HepG2 (cell line): Measurements from ENCODE around the gene HEPACAM. TPM values are rescaled to one million over a fixed set of nuclear protein-coding genes. Genes with fewer than 3 reads are reported as not detected.
A peak's percentile ranks its signal among the peaks of the same experiment; 100 is the strongest.

ENCODE experiments used
- ASH2L ChIP-seq: fragments of 300-600, 200-600 bp; sonication (generic); IDR thresholded peaks from 2 replicates; pipeline ENCODE4 v1.7.0; 2017; ENCODE audit warnings: low read depth, mild to moderate bottlenecking, moderate library complexity, mixed read lengths, low read length; ENCODE audit not compliant: insufficient read length
- ATF1 ChIP-seq: IDR thresholded peaks from 2 replicates; pipeline ENCODE4 v1.6.1; 2016; ENCODE audit warnings: mild to moderate bottlenecking, control low read depth
- EP300 ChIP-seq, 3 experiments: sonication (generic) in 1 of 3; formaldehyde crosslinking in 1 of 3; IDR thresholded peaks; 2 replicates each; pipeline versions ENCODE4 v1.5.1 to v1.6.1; 2011 to 2020; ENCODE audit warnings: low read depth in 2 of 3, low read length in 2 of 3, borderline replicate concordance in 1 of 3, improper control_type of control experiment in 1 of 3, mild to moderate bottlenecking in 1 of 3, missing genetic modification reagents in 1 of 3, moderate library complexity in 1 of 3
- HMG20A ChIP-seq: IDR thresholded peaks from 2 replicates; pipeline ENCODE4 v1.6.1; 2016; ENCODE audit warnings: borderline replicate concordance
- MIER3 ChIP-seq: IDR thresholded peaks from 2 replicates; pipeline ENCODE4 v1.6.1; 2016; ENCODE audit warnings: missing compliant biosample characterization, borderline replicate concordance
- NFIC ChIP-seq: IDR thresholded peaks from 2 replicates; pipeline ENCODE4 v1.6.1; 2012; ENCODE audit warnings: mild to moderate bottlenecking, low read length, inconsistent platforms
- PHF21A ChIP-seq: sonication (generic); formaldehyde crosslinking; IDR thresholded peaks from 2 replicates; pipeline ENCODE4 v1.5.0; 2020; ENCODE audit warnings: mild to moderate bottlenecking, missing genetic modification reagents
- SAP130 ChIP-seq: IDR thresholded peaks from 2 replicates; pipeline ENCODE4 v1.6.1; 2016; ENCODE audit warnings: low read depth
- TARDBP ChIP-seq: sonication (generic); formaldehyde crosslinking; IDR thresholded peaks from 2 replicates; pipeline ENCODE4 v1.8.0; 2022; ENCODE audit warnings: mild to moderate bottlenecking, missing genetic modification reagents
- ZGPAT ChIP-seq: IDR thresholded peaks from 2 replicates; pipeline ENCODE4 v1.6.1; 2016; ENCODE audit warnings: mild to moderate bottlenecking
- ZNF543 ChIP-seq: sonication (generic); formaldehyde crosslinking; IDR thresholded peaks from 2 replicates; pipeline ENCODE4 v1.4.0; 2020; ENCODE audit warnings: mild to moderate bottlenecking, missing genetic modification reagents
- ZNF609 ChIP-seq: sonication (generic); formaldehyde crosslinking; IDR thresholded peaks from 2 replicates; pipeline ENCODE4 v1.4.0; 2020; ENCODE audit warnings: mild to moderate bottlenecking, missing genetic modification reagents, borderline replicate concordance
- ZNF691 ChIP-seq: sonication (generic); formaldehyde crosslinking; IDR thresholded peaks from 2 replicates; pipeline ENCODE4 v1.4.0; 2020; ENCODE audit warnings: missing genetic modification reagents, low read depth, mild to moderate bottlenecking, borderline replicate concordance
- ZNF713 ChIP-seq: sonication (generic); formaldehyde crosslinking; IDR thresholded peaks from 2 replicates; pipeline ENCODE4 v1.4.0; 2020; ENCODE audit warnings: mild to moderate bottlenecking, missing genetic modification reagents
- ZSCAN30 ChIP-seq: sonication (generic); formaldehyde crosslinking; IDR thresholded peaks from 2 replicates; pipeline ENCODE4 v1.5.0; 2020; ENCODE audit warnings: mild to moderate bottlenecking, missing genetic modification reagents
- polyA plus RNA-seq, 8 experiments: library from polyadenylated mRNA; depleted of rRNA in 3 of 8; stranded (reverse) in 7 of 8; unstranded in 1 of 8; fragments of >200 nt; fragmentation: Illumina TruSeq in 4 of 8; extraction: Trizol in 4 of 8; gene quantifications; 2 replicates each; pipeline versions ENCODE4 v1.2.1 to v1.2.3, GENCODE V29; 2011 to 2016; ENCODE audit warnings: low read depth in 4 of 8, missing spikeins in 1 of 8, mixed read lengths in 1 of 8; ENCODE audit not compliant: insufficient read depth in 1 of 8
- total RNA-seq, 5 experiments: library from RNA; depleted of rRNA; stranded (reverse); fragments of >200 nt; fragmentation: Illumina TruSeq; extraction: Trizol; gene quantifications; 2 replicates each; pipeline ENCODE4 v1.2.3, GENCODE V29; 2016; ENCODE audit warnings: low read depth in 1 of 5
- TF ChIP-seq, protein P1 (sequence below): IDR thresholded peaks from 2 replicates; pipeline ENCODE4 v1.4.0; 2020; ENCODE audit warnings: mild to moderate bottlenecking, missing genetic modification reagents

Gene HEPACAM
- total and polyA plus RNA-seq, 2 of the 13 experiments (the other 11 are each of a cell fraction or from before 2014, with no cell fraction given): 66.9 to 121 TPM

DNA sequence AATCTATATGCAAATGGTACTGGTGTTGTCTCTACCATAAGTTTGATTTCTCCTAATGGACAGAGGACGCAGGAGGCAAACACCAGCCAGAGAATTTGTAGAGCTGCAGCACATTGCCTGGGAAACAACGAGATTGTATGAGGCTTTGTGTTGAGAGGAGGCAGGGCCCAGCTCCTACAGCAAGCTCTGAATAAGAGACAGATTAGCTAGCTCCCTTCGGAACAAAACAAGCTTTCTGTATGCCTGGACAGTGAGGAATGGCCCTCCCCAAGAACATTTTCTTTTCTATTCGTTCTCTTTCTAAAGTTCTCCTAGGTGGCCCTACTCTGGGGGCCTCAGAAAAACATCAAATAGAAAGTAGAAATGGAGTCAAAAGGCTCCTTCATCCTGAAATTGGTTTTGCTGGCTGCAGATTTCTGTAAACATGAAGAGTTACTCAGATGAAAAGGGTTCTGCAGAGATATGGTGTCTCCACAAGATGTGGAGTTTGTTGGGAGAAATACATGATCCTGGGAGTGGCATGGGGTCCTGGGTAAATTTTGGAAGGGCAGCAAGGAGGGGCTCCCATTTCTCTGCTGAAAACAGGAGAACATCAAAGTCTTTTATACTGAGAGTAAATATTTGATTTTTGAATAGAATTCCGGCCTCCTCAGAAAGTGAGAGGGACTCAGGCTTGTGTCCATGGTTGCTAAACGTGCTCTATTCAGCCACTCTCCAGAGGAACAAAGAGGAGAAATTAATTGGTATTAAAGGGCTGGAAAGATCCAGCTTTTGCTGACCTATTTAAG lies 6.8 kb upstream of the HEPACAM start (continued):
- TF ChIP-seq, protein P1, sequence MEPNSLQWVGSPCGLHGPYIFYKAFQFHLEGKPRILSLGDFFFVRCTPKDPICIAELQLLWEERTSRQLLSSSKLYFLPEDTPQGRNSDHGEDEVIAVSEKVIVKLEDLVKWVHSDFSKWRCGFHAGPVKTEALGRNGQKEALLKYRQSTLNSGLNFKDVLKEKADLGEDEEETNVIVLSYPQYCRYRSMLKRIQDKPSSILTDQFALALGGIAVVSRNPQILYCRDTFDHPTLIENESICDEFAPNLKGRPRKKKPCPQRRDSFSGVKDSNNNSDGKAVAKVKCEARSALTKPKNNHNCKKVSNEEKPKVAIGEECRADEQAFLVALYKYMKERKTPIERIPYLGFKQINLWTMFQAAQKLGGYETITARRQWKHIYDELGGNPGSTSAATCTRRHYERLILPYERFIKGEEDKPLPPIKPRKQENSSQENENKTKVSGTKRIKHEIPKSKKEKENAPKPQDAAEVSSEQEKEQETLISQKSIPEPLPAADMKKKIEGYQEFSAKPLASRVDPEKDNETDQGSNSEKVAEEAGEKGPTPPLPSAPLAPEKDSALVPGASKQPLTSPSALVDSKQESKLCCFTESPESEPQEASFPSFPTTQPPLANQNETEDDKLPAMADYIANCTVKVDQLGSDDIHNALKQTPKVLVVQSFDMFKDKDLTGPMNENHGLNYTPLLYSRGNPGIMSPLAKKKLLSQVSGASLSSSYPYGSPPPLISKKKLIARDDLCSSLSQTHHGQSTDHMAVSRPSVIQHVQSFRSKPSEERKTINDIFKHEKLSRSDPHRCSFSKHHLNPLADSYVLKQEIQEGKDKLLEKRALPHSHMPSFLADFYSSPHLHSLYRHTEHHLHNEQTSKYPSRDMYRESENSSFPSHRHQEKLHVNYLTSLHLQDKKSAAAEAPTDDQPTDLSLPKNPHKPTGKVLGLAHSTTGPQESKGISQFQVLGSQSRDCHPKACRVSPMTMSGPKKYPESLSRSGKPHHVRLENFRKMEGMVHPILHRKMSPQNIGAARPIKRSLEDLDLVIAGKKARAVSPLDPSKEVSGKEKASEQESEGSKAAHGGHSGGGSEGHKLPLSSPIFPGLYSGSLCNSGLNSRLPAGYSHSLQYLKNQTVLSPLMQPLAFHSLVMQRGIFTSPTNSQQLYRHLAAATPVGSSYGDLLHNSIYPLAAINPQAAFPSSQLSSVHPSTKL: peak; percentile 66
- TF ChIP-seq ZNF609 (CRISPR knock-in tag) (peak; percentile 46; the same call in 1 of the 2 replicates), ZGPAT (CRISPR knock-in tag) (peak; percentile 57), TARDBP (CRISPR knock-in tag) (peak; percentile 62; the same call in 1 of the 2 replicates), ZNF543 (CRISPR knock-in tag) (peak; percentile 41; the same call in 1 of the 2 replicates), NFIC (peak; percentile 75; the same call in 1 of the 2 replicates), MIER3 (CRISPR knock-in tag) (0 out of 2 replicates have a peak, but pooled peaks have one; percentile 10), EP300 (IDR thresholded peaks at IDR 0.05; ENCODE audit: low read depth in 2 of 2, low read length in 2 of 2) (peak in 1 of 2 experiments; percentile 63; a peak in 1 of 4 replicates), EP300 (CRISPR knock-in tag; IDR thresholded peaks at IDR 0.05; ENCODE audit: borderline replicate concordance) (peak; percentile 15; the same call in 1 of the 2 replicates), ZNF713 (CRISPR knock-in tag) (no peak), ASH2L (peak; percentile 71), ZSCAN30 (0 out of 2 replicates have a peak, but pooled peaks have one; percentile 35), ZNF691 (CRISPR knock-in tag) (0 out of 2 replicates have a peak, but pooled peaks have one; percentile 11), HMG20A (CRISPR knock-in tag) (0 out of 2 replicates have a peak, but pooled peaks have one; percentile 11), ATF1 (no peak), PHF21A (peak; percentile 81), SAP130 (peak; percentile 34; the same call in 1 of the 2 replicates)
